ENCODE data around the gene S100A2.

- TF ChIP-seq CTCF (IDR thresholded peaks at IDR 0.05; ENCODE audit: insufficient read depth, low read length) (no peak), POLR2AphosphoS5 (IDR thresholded peaks at IDR 0.05; ENCODE audit: low read depth) (no peak), GABPA (IDR thresholded peaks at IDR 0.05; ENCODE audit: low read depth) (no peak), SPI1 (IDR thresholded peaks at IDR 0.05; ENCODE audit: borderline replicate concordance, low read depth) (peak; percentile 80)
- TF ChIP-seq, protein P1, sequence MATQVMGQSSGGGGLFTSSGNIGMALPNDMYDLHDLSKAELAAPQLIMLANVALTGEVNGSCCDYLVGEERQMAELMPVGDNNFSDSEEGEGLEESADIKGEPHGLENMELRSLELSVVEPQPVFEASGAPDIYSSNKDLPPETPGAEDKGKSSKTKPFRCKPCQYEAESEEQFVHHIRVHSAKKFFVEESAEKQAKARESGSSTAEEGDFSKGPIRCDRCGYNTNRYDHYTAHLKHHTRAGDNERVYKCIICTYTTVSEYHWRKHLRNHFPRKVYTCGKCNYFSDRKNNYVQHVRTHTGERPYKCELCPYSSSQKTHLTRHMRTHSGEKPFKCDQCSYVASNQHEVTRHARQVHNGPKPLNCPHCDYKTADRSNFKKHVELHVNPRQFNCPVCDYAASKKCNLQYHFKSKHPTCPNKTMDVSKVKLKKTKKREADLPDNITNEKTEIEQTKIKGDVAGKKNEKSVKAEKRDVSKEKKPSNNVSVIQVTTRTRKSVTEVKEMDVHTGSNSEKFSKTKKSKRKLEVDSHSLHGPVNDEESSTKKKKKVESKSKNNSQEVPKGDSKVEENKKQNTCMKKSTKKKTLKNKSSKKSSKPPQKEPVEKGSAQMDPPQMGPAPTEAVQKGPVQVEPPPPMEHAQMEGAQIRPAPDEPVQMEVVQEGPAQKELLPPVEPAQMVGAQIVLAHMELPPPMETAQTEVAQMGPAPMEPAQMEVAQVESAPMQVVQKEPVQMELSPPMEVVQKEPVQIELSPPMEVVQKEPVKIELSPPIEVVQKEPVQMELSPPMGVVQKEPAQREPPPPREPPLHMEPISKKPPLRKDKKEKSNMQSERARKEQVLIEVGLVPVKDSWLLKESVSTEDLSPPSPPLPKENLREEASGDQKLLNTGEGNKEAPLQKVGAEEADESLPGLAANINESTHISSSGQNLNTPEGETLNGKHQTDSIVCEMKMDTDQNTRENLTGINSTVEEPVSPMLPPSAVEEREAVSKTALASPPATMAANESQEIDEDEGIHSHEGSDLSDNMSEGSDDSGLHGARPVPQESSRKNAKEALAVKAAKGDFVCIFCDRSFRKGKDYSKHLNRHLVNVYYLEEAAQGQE (IDR thresholded peaks at IDR 0.05; ENCODE audit: insufficient replicate concordance, low read depth), result no peak
Measured at GRCh38 chr1:153556348-153556747, 9.3 kb downstream of the S100A2 start.

Measured in HL-60 (cell line).